Measurements from ENCODE around the gene MIS18A. TPM values are rescaled to one million over a fixed set of nuclear protein-coding genes. Genes with fewer than 3 reads are reported as not detected.

MIS18A gene
- total and polyA plus RNA-seq, 10 of the 15 experiments (the other 5 are each of a cell fraction or from before 2014, with no cell fraction given) = 6.5 to 48.9 (median 24.8) TPM

GRCh38 chr21:32312326-32312725, 33.5 kb upstream of the MIS18A start:
- Histone ChIP-seq H4K20me1 (ENCODE audit: control insufficient read depth, insufficient read depth) (no peaks in the 10 kb centered on the region), H2AFZ (ENCODE audit: control insufficient read depth, low read depth, low read length) (no peak overlapping the region), H3K4me3 (no peak overlapping the region), H3K9ac (ENCODE audit: control insufficient read depth, insufficient read depth, low read length) (no peak overlapping the region), H3K4me1 (ENCODE audit: control insufficient read depth, insufficient read depth, low read length) (no peaks in the 10 kb centered on the region), H3K36me3 (ENCODE audit: control insufficient read depth in 2 of 2, insufficient read depth in 2 of 2, low read length in 1 of 2) (peaks cover 19 to 21% of the 10 kb centered on the region in 2 experiments; a peak in 3 of 4 replicates), H3K9me3 (replicated peaks; ENCODE audit: control insufficient read depth, insufficient read depth, low read length) (no peaks in the 10 kb centered on the region), H3K4me2 (ENCODE audit: control insufficient read depth, insufficient read depth) (no peak overlapping the region), H3K27ac (ENCODE audit: control insufficient read depth, insufficient read depth) (no peak overlapping the region), H3K79me2 (ENCODE audit: control insufficient read depth, insufficient read depth, low read length) (no peaks in the 10 kb centered on the region), H3K27me3 (replicated peaks in 1 of 2; ENCODE audit: control insufficient read depth in 2 of 2, insufficient read depth in 2 of 2, low read length in 1 of 2) (no peaks in the 10 kb centered on the region)
- CTCF ChIA-PET = no interaction called here
- no TSS peak for BruUV-seq (replicated peaks)
- no peak for FAIRE-seq
- SMC1A ChIA-PET (ENCODE audit: uncharacterized antibody, unreplicated experiment) = no interaction called here
- POLR2A ChIA-PET = no interaction called here
- in situ Hi-C loops (cut with MboI) (no loop called here), intact Hi-C loops (cut with micrococcal nuclease; ENCODE audit: unreplicated experiment) (no loop called here)
- RAD21 ChIA-PET (ENCODE audit: unreplicated experiment) = no interaction called here
- WGBS (ENCODE audit: insufficient coverage, insufficient replicate concordance, low lambda C conversion rate, missing lambda C conversion rate) = 96% methylated on average over 5 of the region's 5 CpGs
- TF ChIP-seq HDAC6 (IDR thresholded peaks at IDR 0.05; ENCODE audit: unreplicated experiment) (no peak), TCF3 (IDR thresholded peaks at IDR 0.05; ENCODE audit: borderline replicate concordance, insufficient read depth, low read depth, low read length) (no peak), ZNF24 (IDR thresholded peaks at IDR 0.05) (no peak), ESRRA (IDR thresholded peaks at IDR 0.05; ENCODE audit: low read length) (no peak), FOXM1 (IDR thresholded peaks at IDR 0.05; ENCODE audit: low read depth, low read length) (no peak), CBX5 (IDR thresholded peaks at IDR 0.05; ENCODE audit: low read depth) (no peak)
- TF ChIP-seq, protein P1, sequence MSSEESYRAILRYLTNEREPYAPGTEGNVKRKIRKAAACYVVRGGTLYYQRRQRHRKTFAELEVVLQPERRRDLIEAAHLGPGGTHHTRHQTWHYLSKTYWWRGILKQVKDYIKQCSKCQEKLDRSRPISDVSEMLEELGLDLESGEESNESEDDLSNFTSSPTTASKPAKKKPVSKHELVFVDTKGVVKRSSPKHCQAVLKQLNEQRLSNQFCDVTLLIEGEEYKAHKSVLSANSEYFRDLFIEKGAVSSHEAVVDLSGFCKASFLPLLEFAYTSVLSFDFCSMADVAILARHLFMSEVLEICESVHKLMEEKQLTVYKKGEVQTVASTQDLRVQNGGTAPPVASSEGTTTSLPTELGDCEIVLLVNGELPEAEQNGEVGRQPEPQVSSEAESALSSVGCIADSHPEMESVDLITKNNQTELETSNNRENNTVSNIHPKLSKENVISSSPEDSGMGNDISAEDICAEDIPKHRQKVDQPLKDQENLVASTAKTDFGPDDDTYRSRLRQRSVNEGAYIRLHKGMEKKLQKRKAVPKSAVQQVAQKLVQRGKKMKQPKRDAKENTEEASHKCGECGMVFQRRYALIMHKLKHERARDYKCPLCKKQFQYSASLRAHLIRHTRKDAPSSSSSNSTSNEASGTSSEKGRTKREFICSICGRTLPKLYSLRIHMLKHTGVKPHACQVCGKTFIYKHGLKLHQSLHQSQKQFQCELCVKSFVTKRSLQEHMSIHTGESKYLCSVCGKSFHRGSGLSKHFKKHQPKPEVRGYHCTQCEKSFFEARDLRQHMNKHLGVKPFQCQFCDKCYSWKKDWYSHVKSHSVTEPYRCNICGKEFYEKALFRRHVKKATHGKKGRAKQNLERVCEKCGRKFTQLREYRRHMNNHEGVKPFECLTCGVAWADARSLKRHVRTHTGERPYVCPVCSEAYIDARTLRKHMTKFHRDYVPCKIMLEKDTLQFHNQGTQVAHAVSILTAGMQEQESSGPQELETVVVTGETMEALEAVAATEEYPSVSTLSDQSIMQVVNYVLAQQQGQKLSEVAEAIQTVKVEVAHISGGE (CRISPR knock-in tag; IDR thresholded peaks at IDR 0.05) = no peak
- TF ChIP-seq, protein P2, sequence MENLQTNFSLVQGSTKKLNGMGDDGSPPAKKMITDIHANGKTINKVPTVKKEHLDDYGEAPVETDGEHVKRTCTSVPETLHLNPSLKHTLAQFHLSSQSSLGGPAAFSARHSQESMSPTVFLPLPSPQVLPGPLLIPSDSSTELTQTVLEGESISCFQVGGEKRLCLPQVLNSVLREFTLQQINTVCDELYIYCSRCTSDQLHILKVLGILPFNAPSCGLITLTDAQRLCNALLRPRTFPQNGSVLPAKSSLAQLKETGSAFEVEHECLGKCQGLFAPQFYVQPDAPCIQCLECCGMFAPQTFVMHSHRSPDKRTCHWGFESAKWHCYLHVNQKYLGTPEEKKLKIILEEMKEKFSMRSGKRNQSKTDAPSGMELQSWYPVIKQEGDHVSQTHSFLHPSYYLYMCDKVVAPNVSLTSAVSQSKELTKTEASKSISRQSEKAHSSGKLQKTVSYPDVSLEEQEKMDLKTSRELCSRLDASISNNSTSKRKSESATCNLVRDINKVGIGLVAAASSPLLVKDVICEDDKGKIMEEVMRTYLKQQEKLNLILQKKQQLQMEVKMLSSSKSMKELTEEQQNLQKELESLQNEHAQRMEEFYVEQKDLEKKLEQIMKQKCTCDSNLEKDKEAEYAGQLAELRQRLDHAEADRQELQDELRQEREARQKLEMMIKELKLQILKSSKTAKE (IDR thresholded peaks at IDR 0.05; ENCODE audit: low read depth, poor library complexity, severe bottlenecking) = no peak
- DNase-seq (ENCODE audit: low read depth, low spot score) = no peak
- ATAC-seq = no peak
